Thoracic aorta (tissue), 2 donors: ENCODE data around the gene DCP1B. TPM values are rescaled to one million over a fixed set of nuclear protein-coding genes. Genes with fewer than 3 reads are reported as not detected.

Source experiments
- ATAC-seq: fragments of 150-250 bp; one replicate; pipeline ENCODE4 v1.8.0; 2017; ENCODE audit warnings: low read depth; ENCODE audit not compliant: insufficient number of reproducible peaks, low FRiP score
- DNase-seq: peaks from one replicate; pipeline ENCODE4 v3.0.0-alpha.2; 2020; ENCODE audit warnings: low spot score
- H3K27ac ChIP-seq, 2 donors: fragments of 200-600 bp; sonication (generic); 1 replicate in 1 of 2; 2 replicates in 1 of 2; pipeline ENCODE4 v1.5.1; 2016; ENCODE audit warnings: mild to moderate bottlenecking in 2 of 2, moderate library complexity in 2 of 2
- H3K27me3 ChIP-seq: fragments of 200-600 bp; sonication (generic); replicated peaks from 2 replicates; pipeline ENCODE4 v1.6.0; 2016; ENCODE audit warnings: mild to moderate bottlenecking; ENCODE audit not compliant: insufficient read depth
- H3K36me3 ChIP-seq: fragments of 200-600 bp; sonication (generic); one replicate; pipeline ENCODE4 v1.5.1; 2016
- H3K4me1 ChIP-seq, 2 donors: fragments of 200-600 bp; sonication (generic); 1 replicate in 1 of 2; 2 replicates in 1 of 2; pipeline versions ENCODE4 v1.5.1 to v1.6.0; 2016; ENCODE audit warnings: low read depth in 2 of 2, mild to moderate bottlenecking in 1 of 2; ENCODE audit not compliant: control insufficient read depth in 1 of 2
- H3K4me3 ChIP-seq: fragments of 200-600 bp; sonication (generic); 2 replicates; pipeline ENCODE4 v1.5.1; 2016; ENCODE audit warnings: mild to moderate bottlenecking
- H3K9me3 ChIP-seq: fragments of 200-600 bp; sonication (generic); 2 replicates; pipeline ENCODE4 v1.5.1; 2016
- CTCF ChIP-seq: fragments of 200-600 bp; sonication (generic); IDR thresholded peaks from one replicate; pipeline ENCODE4 v1.5.1; 2019; ENCODE audit warnings: antibody characterized with exemption
- total RNA-seq, 2 donors: library from RNA; depleted of rRNA; stranded (reverse); fragments of >200 nt; gene quantifications; one replicate each; pipeline versions ENCODE4 v1.1.0 to v1.2.3, GENCODE V29; 2016

DCP1B gene
- total RNA-seq, 2 donors from 2014 or later, result 16.6 to 19.5 TPM

- DNase-seq, result no peak
- Histone ChIP-seq H3K4me3 (peak overlapping the region; percentile 60), H3K9me3 (peaks cover 16% of the 10 kb centered on the region), H3K27ac (no peak overlapping the region), H3K27me3 (no peaks in the 10 kb centered on the region), H3K36me3 (no peaks in the 10 kb centered on the region), H3K4me1 (no peaks in the 10 kb centered on the region)
- TF ChIP-seq CTCF, result no peak
- ATAC-seq, result no peak
Observed at GRCh38 chr12:1907652-1908611, 96.3 kb downstream of the DCP1B start.

GRCh38 chr12:1906579-1906978 is 97.7 kb downstream of the DCP1B start:
- H3K4me3 ChIP-seq, result no peak overlapping the region
- DNase-seq (no peak), ATAC-seq (no peak)
- H3K4me1 ChIP-seq, result no peaks in the 10 kb centered on the region
- no peak for TF ChIP-seq CTCF
- peaks cover 20% of the 10 kb centered on the region for H3K9me3 ChIP-seq
- H3K27ac ChIP-seq, result no peak overlapping the region
- no peaks in the 10 kb centered on the region for H3K36me3 ChIP-seq
- no peaks in the 10 kb centered on the region for H3K27me3 ChIP-seq

DNA sequence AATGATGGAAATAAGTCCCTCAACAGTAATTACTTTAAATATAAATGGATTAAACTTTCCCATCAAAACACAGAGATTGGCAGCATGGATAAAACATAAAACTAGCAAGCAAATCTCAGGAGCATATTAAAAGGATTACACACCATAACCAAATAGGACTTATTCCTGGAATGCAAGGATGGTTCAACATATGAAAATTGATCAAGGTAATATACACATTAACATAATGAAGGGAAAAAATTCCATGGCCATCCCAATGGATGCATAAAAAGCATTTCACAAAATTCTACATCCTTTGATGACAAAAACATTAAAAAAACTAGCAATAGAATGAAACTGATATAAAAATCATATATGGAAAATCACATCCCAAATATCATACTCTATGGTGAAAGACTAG is 99.4 kb downstream of the DCP1B start:
- Histone ChIP-seq H3K4me1 (no peaks in the 10 kb centered on the region), H3K27ac (no peak overlapping the region), H3K27me3 (no peaks in the 10 kb centered on the region), H3K36me3 (no peaks in the 10 kb centered on the region), H3K9me3 (peaks cover 20% of the 10 kb centered on the region), H3K4me3 (no peak overlapping the region)
- ATAC-seq (no peak), DNase-seq (no peak)
- no peak for TF ChIP-seq CTCF

- Histone ChIP-seq H3K4me1 (no peaks in the 10 kb centered on the region), H3K27me3 (no peaks in the 10 kb centered on the region), H3K4me3 (no peak overlapping the region), H3K9me3 (peaks cover 3% of the 10 kb centered on the region), H3K27ac (no peak overlapping the region), H3K36me3 (no peaks in the 10 kb centered on the region)
- DNase-seq, result no peak
- ATAC-seq, result no peak
- no peak for TF ChIP-seq CTCF
Observed at GRCh38 chr12:1896964-1897363, 107.3 kb downstream of the DCP1B start.

Other genes starting within 250 kb of the DCP1B start
- gene LRTM2, start 183.9 kb downstream of the DCP1B start, total RNA-seq, result not detected
- 10 to 100 TPM in 1 of 2 donors, 1 to 10 TPM in 1; 8.7 to 12.3 TPM for gene CACNA2D4, start 85.8 kb downstream of the DCP1B start, total RNA-seq
- 100 to 1,000 TPM in 1 of 2 donors, 10 to 100 TPM in 1; 70.0 to 127 TPM for gene CACNA1C, start 48.5 kb upstream of the DCP1B start, total RNA-seq